Stimulated activated CD8-positive, alpha-beta memory T cell treated with anti-CD3 and anti-CD28 coated beads, Interleukin-2, amount 100 ng/mL, for 48 hours (primary cell): ENCODE measurements around the gene ACKR3.

Source experiments
- DNase-seq, 2 donors: peaks; one replicate each; pipeline ENCODE4 v3.0.0-alpha.2; 2020; ENCODE audit warnings: low read depth in 2 of 2

Gene ACKR3

GRCh38 chr2:236608188-236608525 is 38.5 kb downstream of the ACKR3 start:
- no peak for DNase-seq

- no peak for DNase-seq
Observed at GRCh38 chr2:236608710-236609109, 39.1 kb downstream of the ACKR3 start.

GRCh38 chr2:236610991-236611821 is 41.6 kb downstream of the ACKR3 start:
- DNase-seq, result no peak

- no peak for DNase-seq
Observed at GRCh38 chr2:236612737-236613136, 43.1 kb downstream of the ACKR3 start.

- DNase-seq, result no peak
Observed at GRCh38 chr2:236613612-236614011, 44.0 kb downstream of the ACKR3 start.

- no peak for DNase-seq
Observed at GRCh38 chr2:236614551-236614950, 44.9 kb downstream of the ACKR3 start.

GRCh38 chr2:236616031-236616430 is 46.4 kb downstream of the ACKR3 start:
- no peak for DNase-seq

GRCh38 chr2:236616624-236617023 is 47.0 kb downstream of the ACKR3 start:
- no peak for DNase-seq

- DNase-seq, result no peak
Observed at GRCh38 chr2:236617221-236617737, 47.7 kb downstream of the ACKR3 start.

GRCh38 chr2:236617796-236618195 is 48.2 kb downstream of the ACKR3 start:
- DNase-seq, result no peak

GRCh38 chr2:236618370-236618769 is 48.7 kb downstream of the ACKR3 start:
- DNase-seq, result no peak

GRCh38 chr2:236619910-236620612 is 50.4 kb downstream of the ACKR3 start:
- DNase-seq, result no peak

GRCh38 chr2:236621786-236622185 is 52.2 kb downstream of the ACKR3 start:
- DNase-seq, result no peak

GRCh38 chr2:236622201-236622600 is 52.6 kb downstream of the ACKR3 start:
- DNase-seq, result no peak

GRCh38 chr2:236622660-236623059 is 53.0 kb downstream of the ACKR3 start:
- DNase-seq, result no peak

GRCh38 chr2:236623816-236624215 is 54.2 kb downstream of the ACKR3 start:
- DNase-seq, result no peak

GRCh38 chr2:236625156-236625690 is 55.6 kb downstream of the ACKR3 start:
- no peak for DNase-seq

- no peak for DNase-seq
Observed at GRCh38 chr2:236626391-236627150, 56.9 kb downstream of the ACKR3 start.

GRCh38 chr2:236627193-236627592 is 57.6 kb downstream of the ACKR3 start:
- DNase-seq, result no peak

GRCh38 chr2:236627841-236628240 is 58.2 kb downstream of the ACKR3 start:
- DNase-seq, result no peak

GRCh38 chr2:236628256-236628901 is 58.8 kb downstream of the ACKR3 start:
- no peak for DNase-seq
